ENCODE data around the gene CACNA2D1.
"Not testable (repeated sequence)": the region's sequence is repeated elsewhere in the genome, so short reads cannot be mapped to it uniquely, and the experiment has no call there.

Gene CACNA2D1

DNA sequence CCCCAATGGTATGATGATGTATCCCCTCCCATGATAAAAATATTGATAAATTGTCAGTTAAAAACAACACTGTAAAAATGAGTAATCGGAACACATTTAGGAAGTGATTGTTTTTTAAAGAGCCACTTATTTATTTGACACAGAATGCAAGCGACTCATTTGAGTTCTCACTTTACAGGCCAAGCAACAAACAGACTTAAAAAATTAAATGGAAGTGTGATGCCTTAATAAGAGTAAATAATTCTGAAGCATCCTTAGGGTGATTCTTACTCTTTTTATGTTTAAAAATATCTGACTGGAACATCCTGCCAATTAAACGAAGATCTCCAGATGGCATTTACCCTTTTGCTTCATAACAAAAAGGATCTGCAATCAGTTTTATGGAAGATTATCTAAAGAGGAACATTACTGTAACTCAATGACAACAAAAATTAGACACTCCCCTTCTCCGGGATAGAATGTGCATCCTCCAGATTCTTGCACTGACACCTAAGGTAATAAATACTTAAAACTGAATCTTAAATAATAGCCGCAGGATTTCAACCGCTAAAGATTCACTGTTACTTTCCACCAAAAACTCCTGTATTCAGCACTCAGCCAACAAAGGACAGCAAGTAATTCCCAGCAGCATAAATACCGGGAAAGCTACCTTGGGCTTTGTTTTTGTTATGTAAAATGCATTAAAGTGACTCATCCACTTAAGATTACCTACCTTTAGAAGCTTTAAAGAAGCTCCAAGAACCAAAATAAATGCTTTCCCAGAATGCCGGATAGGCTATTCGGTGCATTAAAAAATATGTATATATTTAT, 1.7 kb downstream of the CACNA2D1 start:
- no peak for DNase-seq
- TF ChIP-seq, protein P1, sequence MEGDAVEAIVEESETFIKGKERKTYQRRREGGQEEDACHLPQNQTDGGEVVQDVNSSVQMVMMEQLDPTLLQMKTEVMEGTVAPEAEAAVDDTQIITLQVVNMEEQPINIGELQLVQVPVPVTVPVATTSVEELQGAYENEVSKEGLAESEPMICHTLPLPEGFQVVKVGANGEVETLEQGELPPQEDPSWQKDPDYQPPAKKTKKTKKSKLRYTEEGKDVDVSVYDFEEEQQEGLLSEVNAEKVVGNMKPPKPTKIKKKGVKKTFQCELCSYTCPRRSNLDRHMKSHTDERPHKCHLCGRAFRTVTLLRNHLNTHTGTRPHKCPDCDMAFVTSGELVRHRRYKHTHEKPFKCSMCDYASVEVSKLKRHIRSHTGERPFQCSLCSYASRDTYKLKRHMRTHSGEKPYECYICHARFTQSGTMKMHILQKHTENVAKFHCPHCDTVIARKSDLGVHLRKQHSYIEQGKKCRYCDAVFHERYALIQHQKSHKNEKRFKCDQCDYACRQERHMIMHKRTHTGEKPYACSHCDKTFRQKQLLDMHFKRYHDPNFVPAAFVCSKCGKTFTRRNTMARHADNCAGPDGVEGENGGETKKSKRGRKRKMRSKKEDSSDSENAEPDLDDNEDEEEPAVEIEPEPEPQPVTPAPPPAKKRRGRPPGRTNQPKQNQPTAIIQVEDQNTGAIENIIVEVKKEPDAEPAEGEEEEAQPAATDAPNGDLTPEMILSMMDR (IDR thresholded peaks at IDR 0.05; ENCODE audit: low read depth, low read length) = no peak
- Histone ChIP-seq H3K9me3 (no peaks in the 10 kb centered on the region), H3K4me3 (ENCODE audit: low read depth, low read length) (peak overlapping the region; percentile 91), H3K4me1 (peaks cover 21% of the 10 kb centered on the region), H3K27me3 (no peaks in the 10 kb centered on the region), H3K36me3 (peaks cover 9% of the 10 kb centered on the region)

DNA sequence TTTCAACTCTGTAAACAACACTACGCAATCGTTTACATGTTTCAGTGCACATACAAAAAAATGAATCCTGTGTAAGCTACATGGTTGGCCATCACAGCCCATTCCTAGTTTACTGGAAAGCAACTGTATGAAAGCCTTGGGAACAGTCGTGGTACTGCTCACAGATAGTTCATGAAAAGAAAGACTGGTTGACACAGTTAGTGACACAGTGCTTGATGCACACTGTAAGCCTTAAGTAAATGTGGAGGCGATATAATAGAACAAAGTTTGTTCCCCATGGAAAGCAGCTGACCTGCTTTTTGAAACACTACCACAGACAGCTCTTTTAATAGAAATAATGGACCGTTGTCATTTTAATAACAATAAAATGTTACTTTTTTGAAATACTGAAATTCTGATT, 5.1 kb downstream of the CACNA2D1 start:
- Histone ChIP-seq H3K4me3 (ENCODE audit: low read depth, low read length) (no peak overlapping the region), H3K36me3 (peaks cover 9% of the 10 kb centered on the region), H3K27me3 (no peaks in the 10 kb centered on the region), H3K9me3 (no peaks in the 10 kb centered on the region), H3K4me1 (peaks cover 20% of the 10 kb centered on the region)
- TF ChIP-seq, protein P1 (IDR thresholded peaks at IDR 0.05; ENCODE audit: low read depth, low read length) = no peak
- no peak for DNase-seq

DNA sequence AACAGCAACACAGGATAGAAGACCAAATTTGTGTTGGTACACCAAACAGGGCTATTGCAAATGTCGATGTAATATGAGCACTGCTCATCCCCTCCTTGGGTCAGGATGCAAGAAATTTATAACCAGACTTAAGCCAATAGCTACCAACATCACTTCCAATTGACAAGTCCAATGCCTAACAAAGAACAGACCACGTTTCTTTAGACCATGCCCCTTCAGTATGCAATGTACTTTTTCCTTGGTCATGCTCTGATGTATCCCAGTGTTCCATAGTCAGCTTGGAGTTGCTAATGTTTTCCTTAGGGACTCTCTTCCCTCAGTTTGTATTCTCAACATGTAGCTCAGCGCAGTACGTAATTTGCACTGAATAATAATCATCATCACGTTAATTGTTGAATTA, 7.8 kb downstream of the CACNA2D1 start:
- Histone ChIP-seq H3K4me1 (peaks cover 25% of the 10 kb centered on the region), H3K4me3 (ENCODE audit: low read depth, low read length) (no peak overlapping the region), H3K9me3 (no peaks in the 10 kb centered on the region), H3K36me3 (no peaks in the 10 kb centered on the region), H3K27me3 (no peaks in the 10 kb centered on the region)
- TF ChIP-seq, protein P1 (IDR thresholded peaks at IDR 0.05; ENCODE audit: low read depth, low read length) = no peak
- no peak for DNase-seq

DNA sequence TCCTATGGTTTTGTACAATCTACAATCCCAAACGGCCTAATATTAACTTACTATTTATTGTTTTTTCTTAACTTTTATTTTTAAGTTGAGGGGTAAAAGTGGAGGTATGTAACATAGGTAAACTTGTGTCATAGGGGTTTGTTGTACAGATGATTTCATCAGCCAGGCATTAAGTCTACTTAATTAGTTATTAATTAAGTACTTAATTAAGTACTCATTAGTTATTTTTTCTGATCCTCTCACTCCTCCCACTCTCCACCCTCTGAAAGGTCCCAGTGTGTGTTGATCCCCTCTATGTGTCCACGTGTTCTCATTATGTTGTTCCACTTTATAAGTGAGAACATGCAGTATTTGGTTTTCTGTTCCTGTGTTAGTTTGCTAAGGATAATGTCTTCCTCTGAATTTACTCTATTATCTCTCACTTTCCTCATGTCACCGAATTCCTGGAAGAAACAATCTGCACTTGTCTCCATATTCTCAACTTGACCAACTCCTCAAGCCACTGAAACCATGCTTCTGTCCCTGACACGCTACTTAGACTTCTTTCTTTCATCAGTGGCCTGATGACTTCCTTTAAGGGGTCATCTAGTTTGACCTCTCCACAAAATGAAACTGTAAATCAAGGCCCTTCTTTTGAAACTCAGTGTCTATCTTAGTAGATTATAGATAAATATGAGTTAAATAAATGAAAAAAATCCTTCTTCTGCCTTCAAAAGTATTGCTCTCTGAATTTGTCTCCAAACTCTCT, 9.1 kb downstream of the CACNA2D1 start:
- TF ChIP-seq, protein P1 (IDR thresholded peaks at IDR 0.05; ENCODE audit: low read depth, low read length) = no peak
- Histone ChIP-seq H3K36me3 (no peaks in the 10 kb centered on the region), H3K4me1 (peaks cover 31% of the 10 kb centered on the region), H3K27me3 (no peaks in the 10 kb centered on the region), H3K9me3 (no peaks in the 10 kb centered on the region), H3K4me3 (ENCODE audit: low read depth, low read length) (no peak overlapping the region)
- DNase-seq = no peak

DNA sequence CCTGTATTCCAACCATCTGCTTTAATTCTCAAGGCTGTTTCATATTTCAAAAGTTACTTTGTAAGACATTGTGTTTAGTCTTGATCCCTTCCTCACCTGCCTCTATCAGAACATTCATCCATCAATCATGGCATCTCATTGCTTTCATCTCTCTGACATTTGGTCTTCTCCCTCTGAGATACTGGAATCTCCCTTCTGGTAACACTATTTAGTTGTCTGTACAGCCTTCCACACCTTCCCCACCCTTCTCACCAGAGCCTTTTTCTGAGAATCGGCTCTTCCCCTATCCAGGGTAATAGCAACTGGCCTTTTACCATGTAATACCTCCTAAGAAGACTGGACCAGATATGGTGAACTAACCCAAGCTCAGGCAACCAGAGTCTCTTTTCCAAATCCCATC, 10.1 kb downstream of the CACNA2D1 start:
- DNase-seq = no peak
- Histone ChIP-seq H3K4me3 (ENCODE audit: low read depth, low read length) (no peak overlapping the region), H3K4me1 (peaks cover 32% of the 10 kb centered on the region), H3K9me3 (no peaks in the 10 kb centered on the region), H3K36me3 (no peaks in the 10 kb centered on the region), H3K27me3 (no peaks in the 10 kb centered on the region)
- TF ChIP-seq, protein P1 (IDR thresholded peaks at IDR 0.05; ENCODE audit: low read depth, low read length) = no peak

DNA sequence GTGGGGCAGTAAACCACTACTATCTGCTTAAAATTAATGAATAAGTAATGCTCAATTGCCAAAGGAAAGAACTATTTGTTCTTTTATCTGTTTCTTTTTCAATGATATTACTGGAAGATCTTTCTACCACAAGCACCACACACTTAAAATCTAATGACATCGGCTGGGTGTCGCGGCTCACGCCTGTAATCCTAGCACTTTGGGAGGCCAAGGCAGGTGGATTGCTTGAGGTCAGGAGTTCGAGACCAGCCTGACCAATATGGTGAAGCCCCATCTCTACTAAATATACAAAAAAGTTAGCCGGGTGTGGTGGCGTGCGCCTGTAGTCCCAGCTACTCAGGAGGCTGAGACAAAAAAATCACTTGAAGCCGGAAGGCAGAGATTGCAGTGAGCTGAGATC, 10.8 kb downstream of the CACNA2D1 start:
- not testable (repeated sequence) for H3K36me3 ChIP-seq; DNase-seq; H3K4me3 ChIP-seq (ENCODE audit: low read depth, low read length); H3K9me3 ChIP-seq; H3K27me3 ChIP-seq
- H3K4me1 ChIP-seq = peaks cover 31% of the 10 kb centered on the region
